LNCaP clone FGC (cell line): Measurements from ENCODE around the gene NOSIP.
A peak's percentile ranks its signal among the peaks of the same experiment; 100 is the strongest.

Experiments used
- DNase-seq: peaks from one replicate; pipeline ENCODE4 v3.0.0-alpha.2; 2011; ENCODE audit warnings: low read depth
- H3K4me3 ChIP-seq: 2 replicates; pipeline ENCODE4 v1.5.1; 2011; ENCODE audit warnings: mild to moderate bottlenecking, low read depth, low read length, control low read depth
- CTCF ChIP-seq: IDR thresholded peaks from 2 replicates; pipeline ENCODE4 v1.5.1; 2012; ENCODE audit warnings: mild to moderate bottlenecking; ENCODE audit not compliant: control insufficient read depth, insufficient read depth; ENCODE audit errors: extremely low read depth

Gene NOSIP

GRCh38 chr19:49538643-49539042 is 41.7 kb downstream of the NOSIP start:
- TF ChIP-seq CTCF = no peak
- no peak overlapping the region for H3K4me3 ChIP-seq
- DNase-seq = no peak

- no peak overlapping the region for H3K4me3 ChIP-seq
- DNase-seq = no peak
- TF ChIP-seq CTCF = no peak
Observed at GRCh38 chr19:49536921-49537462, 43.4 kb downstream of the NOSIP start.

GRCh38 chr19:49534632-49535385 is 45.5 kb downstream of the NOSIP start:
- peak overlapping the region; percentile 62 for H3K4me3 ChIP-seq
- TF ChIP-seq CTCF = no peak
- no peak for DNase-seq

- peak overlapping the region; percentile 62 for H3K4me3 ChIP-seq
- no peak for DNase-seq
- TF ChIP-seq CTCF = peak; percentile 39
Observed at GRCh38 chr19:49533551-49534488, 46.5 kb downstream of the NOSIP start.

GRCh38 chr19:49530708-49531107 is 49.6 kb downstream of the NOSIP start:
- TF ChIP-seq CTCF = no peak
- DNase-seq = no peak
- no peak overlapping the region for H3K4me3 ChIP-seq

GRCh38 chr19:49528211-49528771 is 52.1 kb downstream of the NOSIP start:
- DNase-seq = no peak
- peak overlapping the region; percentile 44 for H3K4me3 ChIP-seq
- no peak for TF ChIP-seq CTCF
